WTC11 (cell line): ENCODE data around the gene PPP4C.

Experiments
- ATF3 ChIP-seq: sonication (generic); formaldehyde crosslinking; conservative IDR thresholded peaks from 2 replicates; pipeline ENCODE4 v1.8.1; 2022; ENCODE audit warnings: mild to moderate bottlenecking, missing genetic modification reagents
- ATF6 ChIP-seq: sonication (generic); formaldehyde crosslinking; IDR thresholded peaks from 2 replicates; pipeline ENCODE4 v1.8.1; 2023; ENCODE audit warnings: mild to moderate bottlenecking, missing genetic modification reagents
- CTCF ChIP-seq: fragments of 200-600 bp; IDR thresholded peaks from 2 replicates; pipeline ENCODE4 v1.8.0; 2022; ENCODE audit warnings: antibody characterized with exemption
- ELF4 ChIP-seq: sonication (generic); formaldehyde crosslinking; IDR thresholded peaks from 2 replicates; pipeline ENCODE4 v1.8.1; 2022; ENCODE audit warnings: low read depth, mild to moderate bottlenecking, moderate library complexity, missing genetic modification reagents
- HMGA2 ChIP-seq: fragments of 250-450 bp; sonication (Bioruptor Pico); IDR thresholded peaks from 2 replicates; pipeline ENCODE4 v1.4.0; 2021; ENCODE audit warnings: mild to moderate bottlenecking, moderate library complexity
- IRF2 ChIP-seq: sonication (generic); formaldehyde crosslinking; IDR thresholded peaks from 2 replicates; pipeline ENCODE4 v1.8.0; 2022; ENCODE audit warnings: low read depth, missing genetic modification reagents, borderline replicate concordance
- JUN ChIP-seq: sonication (generic); formaldehyde crosslinking; IDR thresholded peaks from 2 replicates; pipeline ENCODE4 v1.8.0; 2023; ENCODE audit warnings: mild to moderate bottlenecking, missing genetic modification reagents
- NR1H2 ChIP-seq: sonication (generic); formaldehyde crosslinking; IDR thresholded peaks from 2 replicates; pipeline ENCODE4 v1.9.0; 2021; ENCODE audit warnings: mild to moderate bottlenecking, moderate library complexity, missing genetic modification reagents
- RORB ChIP-seq: fragments of 250-450 bp; sonication (Bioruptor Pico); IDR thresholded peaks from 2 replicates; pipeline ENCODE4 v1.9.0; 2021; ENCODE audit warnings: mild to moderate bottlenecking
- USF1 ChIP-seq: sonication (generic); formaldehyde crosslinking; IDR thresholded peaks from 2 replicates; pipeline ENCODE4 v1.8.0; 2022; ENCODE audit warnings: mild to moderate bottlenecking, missing genetic modification reagents
- ZNF138 ChIP-seq: sonication (generic); formaldehyde crosslinking; conservative IDR thresholded peaks from 2 replicates; pipeline ENCODE4 v1.8.1; 2022; ENCODE audit warnings: mild to moderate bottlenecking, moderate library complexity, missing genetic modification reagents

- TF ChIP-seq ELF4 (CRISPR knock-in tag) (no peak), ATF6 (CRISPR knock-in tag) (no peak), RORB (CRISPR knock-in tag) (no peak), JUN (CRISPR knock-in tag) (no peak), CTCF (no peak), USF1 (no peak), ATF3 (CRISPR knock-in tag) (no peak), IRF2 (no peak), NR1H2 (CRISPR knock-in tag) (no peak), HMGA2 (CRISPR knock-in tag) (no peak), ZNF138 (no peak)
Observed at GRCh38 chr16:30068333-30068732, 7.5 kb upstream of the PPP4C start.
